Stimulated activated effector memory CD8-positive, alpha-beta T cell treated with anti-CD3 and anti-CD28 coated beads, Interleukin-12 subunit alpha, Interleukin-12 subunit beta, amount 100 ng/mL, for 72 hours (primary cell): ENCODE results near the gene NUP62.
A peak's percentile ranks its signal among the peaks of the same experiment; 100 is the strongest.

Source experiments
- ATAC-seq: fragments of 150-1000 bp; cut with Tn5 transposase; 2 replicates; pipeline ENCODE4 v1.10.0; 2021
- DNase-seq, 2 donors: peaks; one replicate each; pipeline ENCODE4 v3.0.0; 2021 to 2022; ENCODE audit warnings: low spot score in 2 of 2
- H3K27ac Mint-ChIP-seq: one replicate; pipeline ENCODE4 v1.8.0; 2022; ENCODE audit warnings: mild to moderate bottlenecking, mixed read lengths
- H3K36me3 Mint-ChIP-seq: one replicate; pipeline ENCODE4 v1.8.0; 2022; ENCODE audit warnings: mild to moderate bottlenecking, mixed read lengths
- H3K4me1 Mint-ChIP-seq: one replicate; pipeline ENCODE4 v1.8.0; 2022; ENCODE audit warnings: mixed read lengths
- H3K4me3 Mint-ChIP-seq: one replicate; pipeline ENCODE4 v1.8.0; 2022; ENCODE audit warnings: mild to moderate bottlenecking, mixed read lengths
- H3K9me3 Mint-ChIP-seq: one replicate; pipeline ENCODE4 v1.8.0; 2022; ENCODE audit warnings: mixed read lengths

Gene NUP62

GRCh38 chr19:49923055-49924003 lies 6.0 kb downstream of the NUP62 start:
- peak overlapping the region; percentile 51 for H3K4me3 Mint-ChIP-seq
- peak overlapping the region; percentile 88 for H3K27ac Mint-ChIP-seq

GRCh38 chr19:49921871-49922795 lies 7.2 kb downstream of the NUP62 start:
- Mint-ChIP-seq H3K27ac (peak overlapping the region; percentile 88), H3K4me1 (peaks cover 69% of the 10 kb centered on the region), H3K36me3 (peaks cover 100% of the 10 kb centered on the region), H3K9me3 (no peaks in the 10 kb centered on the region), H3K4me3 (peak overlapping the region; percentile 51)
- DNase-seq (no peak), ATAC-seq (peak; percentile 87)

More at GRCh38 chr19:49923055-49924003, 6.0 kb downstream of the NUP62 start:
- DNase-seq, result no peak
- Mint-ChIP-seq H3K4me1 (peaks cover 76% of the 10 kb centered on the region), H3K36me3 (peaks cover 100% of the 10 kb centered on the region), H3K9me3 (no peaks in the 10 kb centered on the region)
- ATAC-seq, result no peak

GRCh38 chr19:49920624-49921363 lies 8.5 kb downstream of the NUP62 start:
- peaks cover 100% of the 10 kb centered on the region for H3K36me3 Mint-ChIP-seq
- H3K4me1 Mint-ChIP-seq, result peaks cover 66% of the 10 kb centered on the region
- no peak for ATAC-seq
- H3K27ac Mint-ChIP-seq, result peak overlapping the region; percentile 88
- no peaks in the 10 kb centered on the region for H3K9me3 Mint-ChIP-seq
- peak overlapping the region; percentile 51 for H3K4me3 Mint-ChIP-seq
- no peak for DNase-seq

- Mint-ChIP-seq H3K36me3 (peaks cover 100% of the 10 kb centered on the region), H3K4me1 (peaks cover 71% of the 10 kb centered on the region), H3K4me3 (no peak overlapping the region)
Observed at GRCh38 chr19:49918089-49918488, 11.2 kb downstream of the NUP62 start.

GRCh38 chr19:49916839-49917733 lies 12.2 kb downstream of the NUP62 start:
- Mint-ChIP-seq H3K4me1 (peaks cover 70% of the 10 kb centered on the region), H3K36me3 (peaks cover 100% of the 10 kb centered on the region), H3K9me3 (no peaks in the 10 kb centered on the region), H3K4me3 (no peak overlapping the region), H3K27ac (peak overlapping the region; percentile 86)
- DNase-seq (no peak), ATAC-seq (no peak)

More at GRCh38 chr19:49918089-49918488, 11.2 kb downstream of the NUP62 start:
- no peak for DNase-seq
- Mint-ChIP-seq H3K9me3 (no peaks in the 10 kb centered on the region), H3K27ac (peak overlapping the region; percentile 58)
- ATAC-seq, result no peak

GRCh38 chr19:49915271-49915670 lies 14.0 kb downstream of the NUP62 start:
- H3K36me3 Mint-ChIP-seq, result peaks cover 99% of the 10 kb centered on the region
- ATAC-seq (no peak), DNase-seq (no peak)
- H3K9me3 Mint-ChIP-seq, result no peaks in the 10 kb centered on the region
- no peak overlapping the region for H3K4me3 Mint-ChIP-seq
- H3K27ac Mint-ChIP-seq, result peak overlapping the region; percentile 81
- H3K4me1 Mint-ChIP-seq, result peaks cover 66% of the 10 kb centered on the region

GRCh38 chr19:49913720-49914119 lies 15.6 kb downstream of the NUP62 start:
- peaks cover 99% of the 10 kb centered on the region for H3K36me3 Mint-ChIP-seq
- H3K4me1 Mint-ChIP-seq, result peaks cover 65% of the 10 kb centered on the region

GRCh38 chr19:49912965-49913685 lies 16.2 kb downstream of the NUP62 start:
- DNase-seq, result no peak
- H3K4me1 Mint-ChIP-seq, result peaks cover 71% of the 10 kb centered on the region
- peak overlapping the region; percentile 88 for H3K27ac Mint-ChIP-seq
- no peak for ATAC-seq
- H3K36me3 Mint-ChIP-seq, result peaks cover 99% of the 10 kb centered on the region
- no peaks in the 10 kb centered on the region for H3K9me3 Mint-ChIP-seq
- H3K4me3 Mint-ChIP-seq, result peak overlapping the region; percentile 65

More at GRCh38 chr19:49913720-49914119, 15.6 kb downstream of the NUP62 start:
- no peak for ATAC-seq
- Mint-ChIP-seq H3K4me3 (peak overlapping the region; percentile 65), H3K27ac (peak overlapping the region; percentile 88), H3K9me3 (no peaks in the 10 kb centered on the region)
- DNase-seq, result no peak

- DNase-seq, result peak in 1 of 2 donors; percentile 66
- ATAC-seq, result peak; percentile 84
- Mint-ChIP-seq H3K4me3 (peak overlapping the region; percentile 65), H3K36me3 (peaks cover 99% of the 10 kb centered on the region), H3K27ac (peak overlapping the region; percentile 88), H3K4me1 (peaks cover 78% of the 10 kb centered on the region), H3K9me3 (no peaks in the 10 kb centered on the region)
Observed at GRCh38 chr19:49911381-49912145, 17.7 kb downstream of the NUP62 start.

GRCh38 chr19:49910179-49910578 lies 19.1 kb downstream of the NUP62 start:
- Mint-ChIP-seq H3K9me3 (no peaks in the 10 kb centered on the region), H3K4me3 (no peak overlapping the region), H3K4me1 (peaks cover 82% of the 10 kb centered on the region), H3K27ac (peak overlapping the region; percentile 88), H3K36me3 (peaks cover 99% of the 10 kb centered on the region)
- no peak for DNase-seq
- ATAC-seq, result no peak

- no peak overlapping the region for H3K4me3 Mint-ChIP-seq
- H3K9me3 Mint-ChIP-seq, result no peaks in the 10 kb centered on the region
- H3K4me1 Mint-ChIP-seq, result peaks cover 70% of the 10 kb centered on the region
- ATAC-seq (no peak), DNase-seq (no peak)
- peak overlapping the region; percentile 88 for H3K27ac Mint-ChIP-seq
- H3K36me3 Mint-ChIP-seq, result peaks cover 85% of the 10 kb centered on the region
Observed at GRCh38 chr19:49908480-49909420, 20.6 kb downstream of the NUP62 start.
